NCI-H774 (cell line): Measurements from ENCODE around the gene PPP1CC.
"Not testable (repeated sequence)": the region's sequence is repeated elsewhere in the genome, so short reads cannot be mapped to it uniquely, and the experiment has no call there.

Experiments used
- DNase-seq: peaks from one replicate; lab custom pipeline; 2025; lab: John Stamatoyannopoulos, UW

The PPP1CC gene

GRCh38 chr12:110725267-110725666 lies 17.4 kb downstream of the PPP1CC start:
- no peak for DNase-seq

- DNase-seq: not testable (repeated sequence)
Measured at GRCh38 chr12:110722892-110723291, 19.8 kb downstream of the PPP1CC start.

- DNase-seq: no peak
Measured at GRCh38 chr12:110721570-110721969, 21.1 kb downstream of the PPP1CC start.

DNA sequence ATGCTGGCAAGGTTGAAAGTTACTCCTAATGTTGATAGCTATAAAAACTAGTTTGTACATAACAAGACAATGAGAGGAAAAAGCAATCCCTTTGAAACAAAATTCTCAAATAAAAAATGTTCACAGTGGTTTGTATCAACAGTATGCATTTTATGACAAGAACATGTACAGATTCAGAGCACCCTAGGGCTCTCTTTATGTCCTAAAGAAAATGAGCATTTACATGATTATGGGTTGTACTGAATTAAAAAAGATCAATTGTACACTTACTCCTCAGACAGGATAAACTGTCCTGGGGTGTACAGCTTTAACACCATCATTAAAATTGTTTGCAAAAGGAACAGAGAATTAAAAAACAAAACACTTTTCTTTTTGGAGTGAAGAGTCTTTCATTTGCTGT lies 22.2 kb downstream of the PPP1CC start:
- no peak for DNase-seq

DNA sequence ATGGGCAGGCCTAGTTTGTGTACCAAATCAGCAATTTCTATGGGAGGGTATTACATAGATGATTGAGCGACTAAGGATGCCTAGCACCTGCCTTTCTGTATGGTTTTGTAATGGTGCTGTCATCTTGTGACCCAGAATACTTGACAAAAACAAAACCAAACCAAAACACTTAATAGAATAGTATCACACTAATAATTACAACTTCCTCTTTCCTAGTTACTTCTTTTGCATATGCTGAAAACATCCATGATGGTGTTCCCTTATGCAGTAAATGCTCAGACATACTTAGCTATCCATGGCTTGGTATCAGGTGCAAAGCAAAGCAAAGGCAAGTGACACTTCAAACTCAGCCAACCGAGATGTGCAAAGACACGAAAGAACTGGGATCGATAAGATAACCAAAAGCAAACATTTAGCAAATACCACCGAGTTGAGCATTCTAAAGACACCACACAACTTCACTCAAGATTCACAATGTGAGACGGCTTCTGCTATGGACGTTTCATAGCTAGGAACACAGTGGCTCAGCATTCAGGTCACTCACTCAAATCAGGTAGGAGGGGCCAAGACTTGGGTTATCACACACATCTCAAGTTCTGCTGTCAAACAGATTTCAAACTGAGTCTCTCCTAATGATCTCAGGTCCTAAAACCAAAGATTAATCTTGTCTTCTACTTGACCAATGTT lies 24.3 kb downstream of the PPP1CC start:
- DNase-seq: peak; percentile 90

GRCh38 chr12:110717037-110717436 lies 25.7 kb downstream of the PPP1CC start:
- no peak for DNase-seq

DNA sequence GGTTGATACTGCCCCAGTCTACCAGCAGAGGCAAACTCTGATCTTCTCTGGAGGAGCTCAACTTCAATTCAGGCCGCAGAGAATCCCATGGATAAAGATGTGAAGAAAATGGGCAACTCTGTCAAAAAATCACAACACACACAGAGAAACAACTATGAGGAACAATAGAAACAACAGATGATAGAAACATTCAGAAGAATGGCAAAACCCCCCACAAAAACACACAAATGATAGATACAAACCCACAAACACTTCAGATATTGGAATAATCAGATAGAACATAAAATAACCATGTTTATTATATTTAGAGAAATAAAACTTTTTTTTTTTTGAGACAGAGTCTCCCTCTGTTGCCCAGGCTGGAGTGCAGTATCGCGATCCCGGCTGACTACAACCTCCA lies 33.8 kb downstream of the PPP1CC start:
- no peak for DNase-seq

GRCh38 chr12:110705309-110705708 lies 37.4 kb downstream of the PPP1CC start:
- DNase-seq: peak; percentile 15

DNA sequence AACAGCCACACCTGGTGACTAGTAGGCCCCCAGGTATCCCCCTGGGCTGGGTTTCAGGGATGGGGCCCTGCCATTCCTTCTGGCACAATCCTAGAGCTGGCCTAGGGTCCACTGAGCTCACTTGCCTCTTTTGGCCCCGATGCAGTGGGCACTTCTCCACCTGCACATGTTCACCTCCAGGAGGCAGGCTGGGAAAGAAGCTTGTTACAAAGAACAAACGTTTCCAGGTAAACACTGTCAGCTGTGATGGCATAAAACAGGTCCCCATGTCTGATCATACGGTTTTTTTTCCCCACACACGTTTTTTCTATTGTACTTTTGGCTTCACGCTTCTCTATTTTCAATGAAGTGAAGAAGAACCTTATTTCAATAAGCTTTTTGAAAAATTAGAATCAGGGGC lies 37.9 kb downstream of the PPP1CC start:
- peak; percentile 67 for DNase-seq

DNA sequence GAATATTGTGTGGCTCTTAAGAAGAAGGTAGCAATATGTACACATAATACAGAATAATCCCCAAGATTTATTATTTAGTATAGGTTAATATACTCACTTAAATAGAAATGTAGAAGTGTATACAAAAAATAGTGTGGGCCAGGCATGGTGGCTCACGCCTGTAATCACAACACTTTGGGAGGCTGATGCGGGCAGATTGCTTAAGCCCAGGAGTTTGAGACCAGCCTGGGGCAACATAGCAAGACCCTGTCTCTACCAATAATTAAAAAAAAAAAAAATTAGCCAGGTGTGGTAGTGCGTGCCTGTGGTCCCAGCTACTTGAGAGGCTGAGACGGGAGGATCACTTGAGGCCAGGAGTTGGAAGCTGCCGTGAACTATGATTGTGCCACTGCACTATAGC lies 38.5 kb downstream of the PPP1CC start:
- DNase-seq: no peak

DNA sequence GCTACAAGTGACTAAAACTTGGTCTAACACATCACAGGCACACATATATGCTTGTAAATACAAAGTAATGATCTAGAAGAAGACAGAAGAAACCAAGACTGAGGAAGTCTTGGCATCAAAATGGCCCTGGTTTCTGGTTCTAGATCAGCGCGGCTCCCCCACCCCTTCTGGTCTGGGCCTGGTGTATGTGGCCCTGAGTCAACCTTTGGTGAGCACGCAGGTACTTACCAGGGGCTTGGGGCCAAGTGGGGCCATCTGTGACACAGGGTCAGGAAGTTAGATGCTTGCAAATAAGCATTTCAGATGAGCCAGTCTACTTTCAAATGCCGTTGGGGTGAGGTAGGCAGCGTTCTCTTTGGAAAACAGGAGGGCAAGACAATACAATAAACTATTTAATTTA lies 40.6 kb downstream of the PPP1CC start:
- no peak for DNase-seq

- no peak for DNase-seq
Measured at GRCh38 chr12:110699591-110700445, 42.9 kb downstream of the PPP1CC start.

DNA sequence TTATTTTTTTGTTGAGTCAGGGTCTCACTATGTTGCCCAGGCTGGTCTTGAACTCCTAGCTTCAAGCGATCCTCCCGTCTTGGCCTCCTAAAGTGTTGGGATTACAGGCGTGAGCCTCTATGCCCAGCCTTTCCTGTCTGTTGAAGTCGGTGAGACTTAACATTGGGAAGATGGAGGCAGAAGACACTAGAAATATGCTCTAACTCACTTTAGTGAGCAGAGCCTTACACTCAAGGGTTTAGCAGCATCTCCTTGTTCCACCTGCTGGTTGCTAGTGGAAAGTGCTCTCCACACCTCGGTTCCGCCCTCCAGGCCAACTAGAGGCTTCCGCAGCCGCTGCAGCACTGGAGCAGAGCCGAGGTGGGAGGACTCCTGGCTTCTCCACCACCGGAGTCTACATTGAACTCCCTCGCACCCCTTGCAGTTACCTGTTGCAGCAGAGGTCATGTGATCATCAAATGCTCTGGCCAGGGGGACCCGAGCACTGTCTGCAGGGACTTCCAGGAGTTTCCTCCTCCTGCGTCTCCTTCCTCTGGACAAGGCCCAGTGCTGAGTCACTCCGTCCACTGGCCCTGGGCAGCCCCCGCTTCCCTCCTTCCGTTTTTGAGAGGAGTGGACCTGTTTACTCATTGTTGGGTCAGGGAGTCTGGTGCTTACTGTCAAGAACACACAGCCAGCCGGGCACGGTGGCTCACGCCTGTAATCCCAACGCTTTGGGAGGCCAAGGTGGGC lies 44.4 kb downstream of the PPP1CC start:
- DNase-seq: peak; percentile 60

- DNase-seq: no peak
Measured at GRCh38 chr12:110697236-110697635, 45.5 kb downstream of the PPP1CC start.

DNA sequence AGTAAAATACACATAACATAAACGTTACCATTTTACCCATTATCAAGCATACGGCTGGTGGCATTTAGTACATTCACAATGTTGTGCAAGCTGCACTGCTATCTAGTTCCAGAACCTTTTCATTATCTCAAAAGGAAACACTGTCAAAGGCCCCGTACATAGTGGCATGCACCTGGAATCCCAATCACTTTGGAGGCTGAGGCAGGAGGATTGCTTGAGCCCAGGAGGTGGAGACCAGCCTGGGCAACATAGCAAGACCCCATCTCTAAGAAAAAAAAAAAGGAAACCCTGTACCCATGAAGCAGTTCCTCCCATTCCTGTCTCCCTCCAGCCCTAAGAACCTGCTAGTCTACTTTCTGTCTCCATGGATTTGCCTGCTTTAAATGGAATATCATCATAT lies 46.4 kb downstream of the PPP1CC start:
- DNase-seq: no peak

DNA sequence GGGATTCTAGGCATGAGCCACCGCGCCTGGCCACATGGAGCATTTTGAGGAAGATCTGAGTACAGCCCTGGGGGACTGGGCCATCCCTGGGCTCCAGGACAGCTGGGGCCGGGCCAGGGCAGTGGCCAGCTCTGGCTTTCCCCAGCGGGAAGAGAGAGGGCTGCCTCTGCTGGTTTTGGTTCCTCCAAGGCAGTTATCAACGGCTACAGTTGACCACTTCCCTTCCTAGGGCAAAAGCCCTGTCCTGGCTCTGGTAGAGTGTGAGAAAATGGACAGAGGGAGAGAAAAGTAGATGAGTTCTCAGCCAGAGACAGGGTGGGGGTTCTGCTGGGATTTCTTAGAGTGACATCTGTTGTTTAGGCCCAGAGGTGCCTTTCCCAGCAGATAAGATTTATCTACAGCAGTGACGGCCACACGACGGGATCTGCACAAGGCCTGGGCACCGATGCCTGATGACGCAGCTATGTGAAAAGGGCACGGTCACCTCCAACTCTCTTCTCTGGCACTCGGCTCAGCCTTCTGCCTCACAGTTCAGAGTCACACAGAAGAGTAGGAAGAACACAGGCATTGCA lies 48.3 kb downstream of the PPP1CC start:
- no peak for DNase-seq

DNA sequence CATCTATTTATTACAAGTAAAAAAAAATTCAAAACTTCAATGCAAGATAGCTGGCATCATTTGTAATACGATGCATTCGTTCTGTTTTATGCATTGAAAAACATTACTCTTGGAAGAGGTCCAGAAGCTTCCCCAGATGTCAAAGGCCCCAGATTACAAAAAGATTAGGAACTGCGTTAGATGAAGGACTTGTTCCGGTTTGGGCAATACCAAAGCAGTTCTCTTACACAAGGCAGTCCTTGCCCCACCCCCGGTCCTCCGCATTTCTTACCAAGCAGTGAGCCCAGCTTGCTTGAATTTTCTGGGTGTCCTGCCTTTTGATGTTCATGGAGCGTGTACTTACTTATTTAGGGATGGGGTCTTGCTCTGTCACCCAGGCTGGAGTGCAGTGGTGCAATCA lies 49.0 kb downstream of the PPP1CC start:
- no peak for DNase-seq

- no peak for DNase-seq
Measured at GRCh38 chr12:110690127-110690430, 52.6 kb downstream of the PPP1CC start.

- DNase-seq: no peak
Measured at GRCh38 chr12:110689281-110690126, 53.2 kb downstream of the PPP1CC start.

- DNase-seq: no peak
Measured at GRCh38 chr12:110688446-110689280, 54.0 kb downstream of the PPP1CC start, which contains the start of gene HVCN1. TSS of gene HVCN1 (minus strand) at chr12:110689115. CDS start at chr12:110683245, 5,870 bp downstream.
